HEK293 (cell line): Measurements from ENCODE around the gene CYP27B1.

Experiments
- CTCF ChIA-PET: fragments of 350-600 bp; formaldehyde crosslinking; extraction: SDS; loops from one replicate; lab custom pipeline; 2021; ENCODE audit warnings: antibody characterized with exemption; lab: Yijun Ruan, JAX
- POLR2A ChIA-PET: fragments of 300-600 bp; formaldehyde crosslinking; extraction: SDS; loops from one replicate; lab custom pipeline; 2020; ENCODE audit warnings: antibody characterized with exemption, inconsistent platforms; lab: Yijun Ruan, JAX
- H3K27ac ChIP-seq: fragments of 200-500 bp; sonication (Bioruptor generic); 2 replicates; pipeline ENCODE4 v1.5.1; 2014; ENCODE audit warnings: low read depth, low read length, control low read depth, inconsistent platforms; ENCODE audit errors: extremely low read depth
- H3K36me3 ChIP-seq, 2 experiments: fragments of 200-500 bp in 1 of 2; sonication (Bioruptor generic) in 1 of 2; 1 replicate in 1 of 2; 2 replicates in 1 of 2; pipeline ENCODE4 v1.5.1; 2014 to 2017; ENCODE audit warnings: inconsistent platforms in 2 of 2, low read length in 2 of 2; ENCODE audit not compliant: control insufficient read depth in 2 of 2, insufficient read depth in 1 of 2
- H3K4me1 ChIP-seq: fragments of 200-500 bp; sonication (Bioruptor generic); 2 replicates; pipeline ENCODE4 v1.5.1; 2014; ENCODE audit warnings: mild to moderate bottlenecking, low read length, inconsistent platforms; ENCODE audit not compliant: control insufficient read depth, insufficient read depth
- H3K4me3 ChIP-seq: 2 replicates; pipeline ENCODE4 v1.5.1; 2011; ENCODE audit warnings: low read depth, mild to moderate bottlenecking, control low read depth, low read length, moderate library complexity
- H3K9me3 ChIP-seq: fragments of 200-500 bp; sonication (Bioruptor generic); 2 replicates; pipeline ENCODE4 v1.5.1; 2014; ENCODE audit warnings: low read depth, low read length, inconsistent platforms; ENCODE audit not compliant: control insufficient read depth, insufficient read depth
- GLI2 ChIP-seq: fragments of 450-650 bp; formaldehyde crosslinking; IDR thresholded peaks from 2 replicates; pipeline ENCODE4; 2017; ENCODE audit warnings: missing biosample characterization, missing genetic modification characterization, low read depth, borderline replicate concordance
- GLIS2 ChIP-seq: fragments of 450-650 bp; formaldehyde crosslinking; IDR thresholded peaks from 2 replicates; pipeline ENCODE4 v1.5.1; 2016; ENCODE audit warnings: missing biosample characterization, missing genetic modification characterization
- MZF1 ChIP-seq: fragments of 450-650 bp; formaldehyde crosslinking; IDR thresholded peaks from 2 replicates; pipeline ENCODE4 v1.5.1; 2017; ENCODE audit warnings: missing biosample characterization, missing genetic modification characterization, borderline replicate concordance
- SETDB1 ChIP-seq: IDR thresholded peaks from one replicate; pipeline ENCODE4 v1.6.1; 2017; ENCODE audit warnings: mild to moderate bottlenecking, low read length, moderate library complexity, mixed read lengths; ENCODE audit not compliant: insufficient read length
- ZNF10 ChIP-seq: fragments of 450-650 bp; formaldehyde crosslinking; IDR thresholded peaks from 2 replicates; pipeline ENCODE4 v1.5.1; 2017; ENCODE audit warnings: missing biosample characterization, missing genetic modification characterization
- ZNF132 ChIP-seq: fragments of 450-650 bp; formaldehyde crosslinking; IDR thresholded peaks from 2 replicates; pipeline ENCODE4 v1.5.1; 2017; ENCODE audit warnings: missing biosample characterization, missing genetic modification characterization, borderline replicate concordance
- ZNF146 ChIP-seq: fragments of 450-650 bp; formaldehyde crosslinking; IDR thresholded peaks from 2 replicates; pipeline ENCODE4 v1.5.1; 2016; ENCODE audit warnings: missing biosample characterization, missing genetic modification characterization
- ZNF19 ChIP-seq: fragments of 450-650 bp; formaldehyde crosslinking; IDR thresholded peaks from 2 replicates; pipeline ENCODE4; 2016; ENCODE audit warnings: missing biosample characterization, missing genetic modification characterization, low read depth
- ZNF354C ChIP-seq: fragments of 450-650 bp; formaldehyde crosslinking; IDR thresholded peaks from 2 replicates; pipeline ENCODE4 v1.5.1; 2016; ENCODE audit warnings: missing biosample characterization, missing genetic modification characterization, low read depth, borderline replicate concordance
- ZNF426 ChIP-seq: fragments of 450-650 bp; formaldehyde crosslinking; IDR thresholded peaks from 2 replicates; pipeline ENCODE4 v1.5.1; 2017; ENCODE audit warnings: missing biosample characterization, missing genetic modification characterization, mild to moderate bottlenecking, inconsistent platforms, moderate library complexity
- ZNF513 ChIP-seq: fragments of 450-650 bp; IDR thresholded peaks from 2 replicates; pipeline ENCODE4 v1.5.1; 2018; ENCODE audit warnings: missing biosample characterization, missing genetic modification characterization
- ZNF529 ChIP-seq: fragments of 450-650 bp; formaldehyde crosslinking; IDR thresholded peaks from 2 replicates; pipeline ENCODE4 v1.5.1; 2017; ENCODE audit warnings: missing genetic modification characterization, missing biosample characterization; ENCODE audit not compliant: insufficient replicate concordance
- ZNF585B ChIP-seq: fragments of 450-650 bp; formaldehyde crosslinking; IDR thresholded peaks from 2 replicates; pipeline ENCODE4 v1.5.1; 2016; ENCODE audit warnings: missing biosample characterization, missing genetic modification characterization
- ZNF626 ChIP-seq: fragments of 450-650 bp; sonication (Bioruptor Pico); formaldehyde crosslinking; IDR thresholded peaks from 2 replicates; pipeline ENCODE4 v1.5.1; 2018; ENCODE audit warnings: missing biosample characterization, missing genetic modification characterization, inconsistent platforms
- ZNF830 ChIP-seq: fragments of 450-650 bp; IDR thresholded peaks from 2 replicates; pipeline ENCODE4 v1.5.0; 2018; ENCODE audit warnings: missing biosample characterization, missing genetic modification characterization, low read depth, mild to moderate bottlenecking, moderate library complexity
- TF ChIP-seq, protein P1 (sequence below): fragments of 450-650 bp; formaldehyde crosslinking; IDR thresholded peaks from 2 replicates; pipeline ENCODE4 v1.5.1; 2016; ENCODE audit warnings: missing biosample characterization, missing genetic modification characterization
- TF ChIP-seq, protein P2 (sequence below): fragments of 450-650 bp; formaldehyde crosslinking; IDR thresholded peaks from 2 replicates; pipeline ENCODE4 v1.5.1; 2016; ENCODE audit warnings: missing biosample characterization, missing genetic modification characterization

Gene CYP27B1

GRCh38 chr12:57758552-57759359, 8.1 kb downstream of the CYP27B1 start:
- ChIA-PET CTCF (interaction anchor here (0.6 to 2.3 kb wide), 17 partner anchors 9 to 583 kb away, joined by 3 to 8 read pairs (median 4); partner anchors contain the start of gene TSPAN31), POLR2A (interaction anchor here (1.0 to 1.2 kb wide), 3 partner anchors 14 to 183 kb away, joined by 3 to 4 read pairs (median 3); partner anchors contain the start of genes ATP23, EEF1AKMT3 and TSPAN31)
- no peaks in the 10 kb centered on the region for H3K9me3 ChIP-seq
- TF ChIP-seq ZNF513 (no peak), ZNF830 (tag by site-specific recombination) (no peak), GLIS2 (tag by site-specific recombination) (no peak)
- peaks cover 10 to 46% of the 10 kb centered on the region in 2 experiments for H3K36me3 ChIP-seq
- H3K27ac ChIP-seq: no peak overlapping the region
- peaks cover 6% of the 10 kb centered on the region; the same call in 1 of the 2 replicates for H3K4me1 ChIP-seq
- H3K4me3 ChIP-seq: no peak overlapping the region

DNA sequence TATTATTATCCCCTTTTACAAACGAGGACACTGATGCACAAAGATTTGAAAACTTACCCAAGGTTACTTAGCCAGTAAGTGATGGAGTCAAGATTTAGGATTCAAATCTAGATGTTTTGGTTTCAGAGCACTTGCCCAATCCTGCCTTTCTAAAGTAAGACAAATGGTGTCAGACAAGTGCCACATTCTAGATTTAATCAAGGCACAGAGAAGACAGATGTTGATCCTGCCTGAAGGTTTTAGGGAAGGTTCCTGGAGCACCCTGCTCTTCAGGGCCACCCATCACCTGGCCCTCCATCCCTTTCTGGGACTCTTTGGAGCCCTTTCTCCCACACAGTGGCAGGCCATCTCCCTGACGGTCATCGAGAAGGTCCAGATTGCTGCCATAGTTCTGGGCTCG, 9.1 kb downstream of the CYP27B1 start:
- Histone ChIP-seq H3K27ac (no peak overlapping the region), H3K9me3 (no peaks in the 10 kb centered on the region), H3K4me1 (peaks cover 14% of the 10 kb centered on the region), H3K4me3 (no peak overlapping the region), H3K36me3 (peaks cover 10 to 43% of the 10 kb centered on the region in 2 experiments)
- no peak for TF ChIP-seq ZNF19
- TF ChIP-seq, protein P1, sequence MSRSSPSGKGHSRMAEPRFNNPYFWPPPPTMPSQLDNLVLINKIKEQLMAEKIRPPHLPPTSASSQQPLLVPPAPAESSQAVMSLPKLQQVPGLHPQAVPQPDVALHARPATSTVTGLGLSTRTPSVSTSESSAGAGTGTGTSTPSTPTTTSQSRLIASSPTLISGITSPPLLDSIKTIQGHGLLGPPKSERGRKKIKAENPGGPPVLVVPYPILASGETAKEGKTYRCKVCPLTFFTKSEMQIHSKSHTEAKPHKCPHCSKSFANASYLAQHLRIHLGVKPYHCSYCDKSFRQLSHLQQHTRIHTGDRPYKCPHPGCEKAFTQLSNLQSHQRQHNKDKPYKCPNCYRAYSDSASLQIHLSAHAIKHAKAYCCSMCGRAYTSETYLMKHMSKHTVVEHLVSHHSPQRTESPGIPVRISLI (tag by site-specific recombination): no peak
- TF ChIP-seq ZNF426: no peak
- TF ChIP-seq ZNF10 (tag by site-specific recombination): no peak
- no peak for TF ChIP-seq ZNF132 (tag by site-specific recombination)
- TF ChIP-seq, protein P2, sequence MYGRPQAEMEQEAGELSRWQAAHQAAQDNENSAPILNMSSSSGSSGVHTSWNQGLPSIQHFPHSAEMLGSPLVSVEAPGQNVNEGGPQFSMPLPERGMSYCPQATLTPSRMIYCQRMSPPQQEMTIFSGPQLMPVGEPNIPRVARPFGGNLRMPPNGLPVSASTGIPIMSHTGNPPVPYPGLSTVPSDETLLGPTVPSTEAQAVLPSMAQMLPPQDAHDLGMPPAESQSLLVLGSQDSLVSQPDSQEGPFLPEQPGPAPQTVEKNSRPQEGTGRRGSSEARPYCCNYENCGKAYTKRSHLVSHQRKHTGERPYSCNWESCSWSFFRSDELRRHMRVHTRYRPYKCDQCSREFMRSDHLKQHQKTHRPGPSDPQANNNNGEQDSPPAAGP (tag by site-specific recombination): no peak
- TF ChIP-seq ZNF626 (tag by site-specific recombination): no peak
- no peak for TF ChIP-seq MZF1 (tag by site-specific recombination)
- TF ChIP-seq GLI2 (tag by site-specific recombination): no peak
- no peak for TF ChIP-seq ZNF146 (tag by site-specific recombination)
- TF ChIP-seq ZNF585B (tag by site-specific recombination): no peak
- no peak for TF ChIP-seq SETDB1
- TF ChIP-seq ZNF354C (tag by site-specific recombination): no peak
- TF ChIP-seq ZNF529 (tag by site-specific recombination): no peak
- ChIA-PET POLR2A (no interaction called here), CTCF (interaction anchor here (0.6 to 2.2 kb wide), 3 partner anchors 23 to 81 kb away, joined by 3 to 17 read pairs (median 7); partner anchors contain the start of gene TSFM)
